Tibial artery (tissue), 4 donors: ENCODE measurements around the gene LRRC8B.

Source experiments
- DNase-seq, 2 donors: peaks; one replicate each; pipeline ENCODE4 v3.0.0-alpha.2; 2019
- H3K27ac ChIP-seq, 2 donors: fragments of 200-600 bp; sonication (generic) in 1 of 2; 1 replicate in 1 of 2; 2 replicates in 1 of 2; pipeline ENCODE4 v1.5.1; 2018 to 2019; ENCODE audit warnings: mild to moderate bottlenecking in 1 of 2
- H3K27me3 ChIP-seq, 2 donors: fragments of 200-600 bp; sonication (generic) in 1 of 2; one replicate each; pipeline versions ENCODE4 v1.5.1 to v1.6.0; 2016 to 2019
- H3K36me3 ChIP-seq, 3 donors: fragments of 200-600 bp; sonication (generic) in 2 of 3; one replicate each; pipeline ENCODE4 v1.5.1; 2016 to 2019; ENCODE audit warnings: mild to moderate bottlenecking in 2 of 3
- H3K4me1 ChIP-seq, 4 donors: fragments of 200-600 bp; sonication (generic) in 2 of 4; 1 replicate in 3 of 4; 2 replicates in 1 of 4; pipeline ENCODE4 v1.5.1; 2016 to 2019
- H3K4me3 ChIP-seq, 2 donors: fragments of 200-600 bp; sonication (generic) in 1 of 2; 1 replicate in 1 of 2; 2 replicates in 1 of 2; pipeline ENCODE4 v1.5.1; 2018 to 2019; ENCODE audit warnings: mild to moderate bottlenecking in 2 of 2
- H3K9me3 ChIP-seq, 3 donors: fragments of 200-600 bp; sonication (generic) in 1 of 3; one replicate each; pipeline ENCODE4 v1.5.1; 2016 to 2019
- CTCF ChIP-seq, 2 experiments: fragments of 200-600 bp in 1 of 2; fragments of 450-650 bp in 1 of 2; IDR thresholded peaks; one replicate each; pipeline ENCODE4 v1.5.1; 2017 to 2019; ENCODE audit warnings: antibody characterized with exemption in 2 of 2, mild to moderate bottlenecking in 1 of 2, moderate library complexity in 1 of 2
- intact Hi-C: fragments of 100-400 bp; cut with DNase I; formaldehyde crosslinking; loops from one replicate; pipeline ENCODE4 v1.15.0; 2023; ENCODE audit warnings: low total_unique reads

LRRC8B gene

GRCh38 chr1:89527256-89527655, 2.6 kb downstream of the LRRC8B start:
- Histone ChIP-seq H3K9me3 (no peaks in the 10 kb centered on the region), H3K4me1 (peaks cover 0 to 13% (median 5%) of the 10 kb centered on the region in 4 donors), H3K27ac (no peak overlapping the region), H3K4me3 (no peak overlapping the region), H3K27me3 (no peaks in the 10 kb centered on the region), H3K36me3 (no peaks in the 10 kb centered on the region)
- DNase-seq, result no peak
- intact Hi-C loops, result loop anchor here (10.0 kb wide), 2 partner anchors 108 to 468 kb away; partner anchors contain the start of genes LRRC8C and ZNF326
- TF ChIP-seq CTCF (IDR thresholded peaks at IDR 0.05), result no peak

- H3K4me1 ChIP-seq, result peaks cover 0 to 13% (median 5%) of the 10 kb centered on the region in 4 donors
- H3K4me3 ChIP-seq, result no peak overlapping the region
- no peak overlapping the region for H3K27ac ChIP-seq
- no peak for DNase-seq
- intact Hi-C loops, result loop anchor here (10.0 kb wide), 2 partner anchors 107 to 467 kb away; partner anchors contain the start of genes LRRC8C and ZNF326
- no peak for TF ChIP-seq CTCF (IDR thresholded peaks at IDR 0.05)
- no peaks in the 10 kb centered on the region for H3K9me3 ChIP-seq
- no peaks in the 10 kb centered on the region for H3K27me3 ChIP-seq
- H3K36me3 ChIP-seq, result no peaks in the 10 kb centered on the region
Measured at GRCh38 chr1:89527750-89528381, 3.2 kb downstream of the LRRC8B start.

- Histone ChIP-seq H3K4me1 (peaks cover 0 to 13% (median 5%) of the 10 kb centered on the region in 4 donors), H3K36me3 (no peaks in the 10 kb centered on the region), H3K9me3 (no peaks in the 10 kb centered on the region), H3K4me3 (no peak overlapping the region), H3K27me3 (no peaks in the 10 kb centered on the region), H3K27ac (no peak overlapping the region)
- intact Hi-C loops, result loop anchor here (10.0 kb wide), 2 partner anchors 106 to 466 kb away; partner anchors contain the start of genes LRRC8C and ZNF326
- DNase-seq, result no peak
- TF ChIP-seq CTCF (IDR thresholded peaks at IDR 0.05), result no peak
Measured at GRCh38 chr1:89528382-89528780, 3.8 kb downstream of the LRRC8B start.

GRCh38 chr1:89529196-89529595, 4.6 kb downstream of the LRRC8B start:
- intact Hi-C loops, result loop anchor here (10.0 kb wide), 2 partner anchors 106 to 466 kb away; partner anchors contain the start of genes LRRC8C and ZNF326
- Histone ChIP-seq H3K9me3 (no peaks in the 10 kb centered on the region), H3K36me3 (no peaks in the 10 kb centered on the region), H3K27me3 (no peaks in the 10 kb centered on the region), H3K4me3 (no peak overlapping the region), H3K4me1 (peaks cover 0 to 8% (median 2%) of the 10 kb centered on the region in 4 donors), H3K27ac (no peak overlapping the region)
- TF ChIP-seq CTCF (IDR thresholded peaks at IDR 0.05), result no peak
- no peak for DNase-seq

GRCh38 chr1:89530444-89531089, 5.9 kb downstream of the LRRC8B start:
- Histone ChIP-seq H3K27me3 (no peaks in the 10 kb centered on the region), H3K36me3 (no peaks in the 10 kb centered on the region), H3K4me1 (peaks cover 0 to 7% (median 2%) of the 10 kb centered on the region in 4 donors)

More at GRCh38 chr1:89530444-89531089, 5.9 kb downstream of the LRRC8B start:
- DNase-seq, result no peak
- intact Hi-C loops, result no loop called here
- no peaks in the 10 kb centered on the region for H3K9me3 ChIP-seq
- no peak overlapping the region for H3K27ac ChIP-seq
- no peak overlapping the region for H3K4me3 ChIP-seq
- no peak for TF ChIP-seq CTCF (IDR thresholded peaks at IDR 0.05)
